Peyer's patch (tissue), 4 donors: ENCODE measurements around the gene DGKE.

ENCODE experiments used
- POLR2A ChIP-seq, 2 donors: fragments of 450-650 bp; IDR thresholded peaks; one replicate each; pipeline ENCODE4 v1.5.1; 2017; ENCODE audit warnings: antibody characterized with exemption in 2 of 2, mild to moderate bottlenecking in 2 of 2, moderate library complexity in 2 of 2
- TF ChIP-seq, protein P1 (sequence below), 6 experiments: fragments of 450-650 bp in 4 of 6; fragments of 200-600 bp in 2 of 6; sonication (generic) in 1 of 6; IDR thresholded peaks; one replicate each; pipeline ENCODE4 v1.5.1; 2017 to 2019; ENCODE audit warnings: antibody characterized with exemption in 6 of 6, mild to moderate bottlenecking in 3 of 6, moderate library complexity in 1 of 6

DNA sequence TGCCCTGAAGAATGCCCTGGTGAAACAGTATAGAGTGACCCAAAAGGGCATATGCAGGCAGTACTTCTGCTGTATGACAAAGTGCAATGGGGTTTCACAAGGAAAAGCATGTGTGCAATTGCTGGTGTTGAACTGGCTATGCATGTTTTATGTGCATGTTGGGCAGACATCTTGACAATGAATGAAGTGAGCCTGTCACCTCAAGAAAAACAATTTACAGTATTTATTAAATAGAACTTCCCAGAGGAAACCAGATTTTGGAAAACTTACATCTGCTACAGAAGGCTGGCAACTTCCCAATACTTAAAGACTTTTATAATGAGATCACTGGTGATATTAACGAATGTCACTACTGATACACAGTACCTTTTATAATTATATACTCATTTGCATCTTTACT lies 30.9 kb upstream of the DGKE start:
- TF ChIP-seq, protein P1, sequence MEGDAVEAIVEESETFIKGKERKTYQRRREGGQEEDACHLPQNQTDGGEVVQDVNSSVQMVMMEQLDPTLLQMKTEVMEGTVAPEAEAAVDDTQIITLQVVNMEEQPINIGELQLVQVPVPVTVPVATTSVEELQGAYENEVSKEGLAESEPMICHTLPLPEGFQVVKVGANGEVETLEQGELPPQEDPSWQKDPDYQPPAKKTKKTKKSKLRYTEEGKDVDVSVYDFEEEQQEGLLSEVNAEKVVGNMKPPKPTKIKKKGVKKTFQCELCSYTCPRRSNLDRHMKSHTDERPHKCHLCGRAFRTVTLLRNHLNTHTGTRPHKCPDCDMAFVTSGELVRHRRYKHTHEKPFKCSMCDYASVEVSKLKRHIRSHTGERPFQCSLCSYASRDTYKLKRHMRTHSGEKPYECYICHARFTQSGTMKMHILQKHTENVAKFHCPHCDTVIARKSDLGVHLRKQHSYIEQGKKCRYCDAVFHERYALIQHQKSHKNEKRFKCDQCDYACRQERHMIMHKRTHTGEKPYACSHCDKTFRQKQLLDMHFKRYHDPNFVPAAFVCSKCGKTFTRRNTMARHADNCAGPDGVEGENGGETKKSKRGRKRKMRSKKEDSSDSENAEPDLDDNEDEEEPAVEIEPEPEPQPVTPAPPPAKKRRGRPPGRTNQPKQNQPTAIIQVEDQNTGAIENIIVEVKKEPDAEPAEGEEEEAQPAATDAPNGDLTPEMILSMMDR (IDR thresholded peaks at IDR 0.05): no peak
- no peak for TF ChIP-seq POLR2A (IDR thresholded peaks at IDR 0.05)
